ACHN (cell line): Measurements from ENCODE around the gene UROS.

ENCODE experiments used
- DNase-seq: peaks from one replicate; pipeline ENCODE4 v3.0.0-alpha.2; 2015
- in situ Hi-C: cut with HindIII; loops from 2 replicates; pipeline ENCODE4 v1.10.0; 2017; ENCODE audit warnings: low sequenced_read_pairs, low pct_ligation_motif_present, low pct_unique_long_range_greater_than_20kb

UROS gene

GRCh38 chr10:125822878-125823662, at the start of gene UROS, which contains the start of gene BCCIP:
UROS (minus strand) TSS chr10:125823258; CDS start chr10:125816499, 6,759 bp downstream.
BCCIP (plus strand) TSS chr10:125823546; CDS start chr10:125823558, 12 bp downstream.
- in situ Hi-C loops, result no loop called here
- peak; percentile 90 for DNase-seq

GRCh38 chr10:125871338-125871737, 48.3 kb upstream of the UROS start:
- in situ Hi-C loops, result no loop called here
- DNase-seq, result no peak

GRCh38 chr10:125868372-125868975, 45.4 kb upstream of the UROS start:
- peak; percentile 72 for DNase-seq
- in situ Hi-C loops, result no loop called here

GRCh38 chr10:125866421-125867029, 43.5 kb upstream of the UROS start:
- in situ Hi-C loops, result no loop called here
- DNase-seq, result no peak

- in situ Hi-C loops, result no loop called here
- DNase-seq, result no peak
Observed at GRCh38 chr10:125865120-125865519, 42.1 kb upstream of the UROS start.

- in situ Hi-C loops, result no loop called here
- no peak for DNase-seq
Observed at GRCh38 chr10:125859128-125859817, 36.2 kb upstream of the UROS start.

- in situ Hi-C loops, result no loop called here
- no peak for DNase-seq
Observed at GRCh38 chr10:125857185-125857760, 34.2 kb upstream of the UROS start.

- in situ Hi-C loops, result no loop called here
- DNase-seq, result no peak
Observed at GRCh38 chr10:125852487-125852886, 29.4 kb upstream of the UROS start.

- in situ Hi-C loops, result no loop called here
- no peak for DNase-seq
Observed at GRCh38 chr10:125850766-125851731, 28.0 kb upstream of the UROS start.

GRCh38 chr10:125849448-125849847, 26.4 kb upstream of the UROS start:
- DNase-seq, result no peak
- in situ Hi-C loops, result no loop called here

GRCh38 chr10:125848857-125849256, 25.8 kb upstream of the UROS start:
- in situ Hi-C loops, result no loop called here
- DNase-seq, result no peak

GRCh38 chr10:125848371-125848770, 25.3 kb upstream of the UROS start:
- in situ Hi-C loops, result no loop called here
- DNase-seq, result no peak

- no peak for DNase-seq
- in situ Hi-C loops, result no loop called here
Observed at GRCh38 chr10:125846894-125847293, 23.8 kb upstream of the UROS start.

- no peak for DNase-seq
- in situ Hi-C loops, result no loop called here
Observed at GRCh38 chr10:125845617-125846016, 22.6 kb upstream of the UROS start.

- DNase-seq, result no peak
- in situ Hi-C loops, result no loop called here
Observed at GRCh38 chr10:125844751-125845221, 21.7 kb upstream of the UROS start.

GRCh38 chr10:125843603-125844329, 20.7 kb upstream of the UROS start:
- DNase-seq, result no peak
- in situ Hi-C loops, result no loop called here

GRCh38 chr10:125840955-125841354, 17.9 kb upstream of the UROS start:
- in situ Hi-C loops, result no loop called here
- DNase-seq, result no peak
